Measurements from ENCODE around the gene MRPL49.

Gene MRPL49

GRCh38 chr11:65121865-65122696 is at the start of gene MRPL49, which contains the start of gene FAU:
TSS of gene MRPL49 (plus strand) at chr11:65122321. CDS start at chr11:65122347, 26 bp downstream.
TSS of gene FAU (minus strand) at chr11:65122134. CDS start at chr11:65121813, 321 bp downstream.
- H3K4me1 ChIP-seq (ENCODE audit: low read depth, poor library complexity, severe bottlenecking) = peaks cover 39% of the 10 kb centered on the region
- H3K79me2 ChIP-seq (ENCODE audit: insufficient read depth, low read depth) = peaks cover 53% of the 10 kb centered on the region
- H4K20me1 ChIP-seq (ENCODE audit: insufficient read depth) = no peaks in the 10 kb centered on the region
- H3K36me3 ChIP-seq (ENCODE audit: insufficient read depth) = no peaks in the 10 kb centered on the region; the same call in 1 of the 2 replicates
- H3K9ac ChIP-seq = peak within 1 kb of the TSS; percentile 86
- H3K4me3 ChIP-seq (IDR thresholded peaks at IDR 0.05; ENCODE audit: insufficient read depth, low read depth, low read length) = no peak within 1 kb of the TSS
- TF ChIP-seq CTCF (conservative IDR thresholded peaks at IDR 0.05; ENCODE audit: low read depth, low read length) = no peak
- no peaks in the 10 kb centered on the region for H3K27me3 ChIP-seq (ENCODE audit: insufficient read depth, low read depth)
- peak within 1 kb of the TSS; percentile 96 for H3K4me2 ChIP-seq
- peak within 1 kb of the TSS; percentile 51 for H2AFZ ChIP-seq (ENCODE audit: low read depth)
- peak within 1 kb of the TSS; percentile 59 for H3K27ac ChIP-seq

GRCh38 chr11:65072631-65072966 is 49.5 kb upstream of the MRPL49 start:
- Histone ChIP-seq H3K4me3 (IDR thresholded peaks at IDR 0.05; ENCODE audit: insufficient read depth, low read depth, low read length) (no peak overlapping the region), H3K27ac (peak overlapping the region; percentile 18; the same call in 1 of the 2 replicates), H3K79me2 (ENCODE audit: insufficient read depth, low read depth) (peaks cover 15% of the 10 kb centered on the region; the same call in 1 of the 2 replicates), H3K9ac (no peak overlapping the region), H3K4me1 (ENCODE audit: low read depth, poor library complexity, severe bottlenecking) (peaks cover 25% of the 10 kb centered on the region), H4K20me1 (ENCODE audit: insufficient read depth) (no peaks in the 10 kb centered on the region), H2AFZ (ENCODE audit: low read depth) (no peak overlapping the region), H3K4me2 (no peak overlapping the region; the same call in 1 of the 2 replicates), H3K27me3 (ENCODE audit: insufficient read depth, low read depth) (no peaks in the 10 kb centered on the region), H3K36me3 (ENCODE audit: insufficient read depth) (no peaks in the 10 kb centered on the region)
- no peak for TF ChIP-seq CTCF (conservative IDR thresholded peaks at IDR 0.05; ENCODE audit: low read depth, low read length)

GRCh38 chr11:65077451-65077850 is 44.7 kb upstream of the MRPL49 start:
- H3K79me2 ChIP-seq (ENCODE audit: insufficient read depth, low read depth) = peaks cover 63% of the 10 kb centered on the region
- H3K4me2 ChIP-seq = peak overlapping the region; percentile 47; the same call in 1 of the 2 replicates

GRCh38 chr11:65078151-65078550 is 44.0 kb upstream of the MRPL49 start:
- Histone ChIP-seq H3K4me2 (peak overlapping the region; percentile 47), H3K4me3 (IDR thresholded peaks at IDR 0.05; ENCODE audit: insufficient read depth, low read depth, low read length) (no peak overlapping the region), H2AFZ (ENCODE audit: low read depth) (no peak overlapping the region), H3K27ac (peak overlapping the region; percentile 60), H3K36me3 (ENCODE audit: insufficient read depth) (0 out of 2 replicates have a peak, but pooled peaks cover 3% of the 10 kb centered on the region), H3K9ac (no peak overlapping the region; the same call in 1 of the 2 replicates), H3K27me3 (ENCODE audit: insufficient read depth, low read depth) (no peaks in the 10 kb centered on the region), H3K79me2 (ENCODE audit: insufficient read depth, low read depth) (peaks cover 70% of the 10 kb centered on the region), H3K4me1 (ENCODE audit: low read depth, poor library complexity, severe bottlenecking) (peaks cover 63% of the 10 kb centered on the region), H4K20me1 (ENCODE audit: insufficient read depth) (no peaks in the 10 kb centered on the region)
- peak; percentile 68 for TF ChIP-seq CTCF (conservative IDR thresholded peaks at IDR 0.05; ENCODE audit: low read depth, low read length)

More at GRCh38 chr11:65077451-65077850, 44.7 kb upstream of the MRPL49 start:
- peaks cover 60% of the 10 kb centered on the region for H3K4me1 ChIP-seq (ENCODE audit: low read depth, poor library complexity, severe bottlenecking)
- TF ChIP-seq CTCF (conservative IDR thresholded peaks at IDR 0.05; ENCODE audit: low read depth, low read length) = no peak
- no peak overlapping the region for H3K9ac ChIP-seq
- peak overlapping the region; percentile 60; the same call in 1 of the 2 replicates for H3K27ac ChIP-seq
- 0 out of 2 replicates have a peak, but pooled peaks cover 3% of the 10 kb centered on the region for H3K36me3 ChIP-seq (ENCODE audit: insufficient read depth)
- H3K27me3 ChIP-seq (ENCODE audit: insufficient read depth, low read depth) = no peaks in the 10 kb centered on the region
- H4K20me1 ChIP-seq (ENCODE audit: insufficient read depth) = no peaks in the 10 kb centered on the region
- no peak overlapping the region for H2AFZ ChIP-seq (ENCODE audit: low read depth)
- H3K4me3 ChIP-seq (IDR thresholded peaks at IDR 0.05; ENCODE audit: insufficient read depth, low read depth, low read length) = no peak overlapping the region

Data from KMS-11 (cell line).